ENCODE measurements around the gene GPALPP1. TPM values are rescaled to one million over a fixed set of nuclear protein-coding genes. Genes with fewer than 3 reads are reported as not detected.
"Not testable (repeated sequence)": the region's sequence is repeated elsewhere in the genome, so short reads cannot be mapped to it uniquely, and the experiment has no call there.

The GPALPP1 gene, protein sequence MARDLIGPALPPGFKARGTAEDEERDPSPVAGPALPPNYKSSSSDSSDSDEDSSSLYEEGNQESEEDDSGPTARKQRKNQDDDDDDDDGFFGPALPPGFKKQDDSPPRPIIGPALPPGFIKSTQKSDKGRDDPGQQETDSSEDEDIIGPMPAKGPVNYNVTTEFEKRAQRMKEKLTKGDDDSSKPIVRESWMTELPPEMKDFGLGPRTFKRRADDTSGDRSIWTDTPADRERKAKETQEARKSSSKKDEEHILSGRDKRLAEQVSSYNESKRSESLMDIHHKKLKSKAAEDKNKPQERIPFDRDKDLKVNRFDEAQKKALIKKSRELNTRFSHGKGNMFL
- total RNA-seq (41.8 and 45.6 TPM in 2 replicates), polyA plus RNA-seq (19.7 and 24.1 TPM in 2 replicates), polyA minus RNA-seq (22.7 and 33.6 TPM in 2 replicates)
- 42.9 TPM for total RNA-seq (2013)

DNA sequence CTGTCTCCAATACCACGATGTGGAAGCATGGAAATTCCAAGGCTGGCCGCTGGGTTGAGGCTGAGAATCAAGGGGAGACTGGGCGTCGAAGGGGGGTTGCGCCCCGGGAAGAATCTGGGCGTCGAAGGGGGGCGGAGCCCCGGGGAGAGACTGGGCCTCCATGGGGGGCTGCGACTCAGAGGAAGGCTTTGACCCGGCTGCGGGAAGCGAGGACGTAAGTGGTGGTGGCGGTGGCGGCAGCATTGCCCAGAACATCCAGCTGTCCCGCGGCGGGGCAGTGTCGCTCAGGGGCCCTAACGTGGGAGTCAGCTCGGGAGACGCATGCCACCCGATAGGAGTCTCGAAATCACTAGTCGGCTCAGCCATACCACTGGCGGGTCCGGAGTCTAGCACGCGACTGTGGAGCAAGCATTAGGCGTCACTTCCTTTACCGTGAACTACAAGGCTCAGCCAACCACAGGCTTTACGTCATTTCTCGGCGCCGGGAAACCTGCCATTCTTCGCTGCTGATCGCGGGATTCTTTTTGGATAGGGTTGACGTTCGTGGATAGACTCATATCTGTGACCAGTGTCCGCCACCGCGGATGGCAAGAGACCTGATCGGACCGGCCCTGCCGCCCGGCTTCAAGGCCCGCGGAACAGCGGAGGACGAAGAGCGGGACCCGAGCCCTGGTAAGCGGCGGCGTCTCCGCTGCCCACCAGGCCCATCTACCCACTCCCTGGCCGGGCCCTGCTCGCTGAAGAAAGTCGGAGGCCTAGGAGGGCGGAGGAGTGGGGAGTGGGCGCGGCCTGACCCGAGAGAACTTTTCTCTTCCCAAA is at the start of gene GPALPP1, which contains the start of gene NUFIP1:
Gene GPALPP1 (plus strand): TSS at position 468 of the 819 bp plus-strand sequence. CDS start 117 bp downstream, at position 585.
Gene NUFIP1 (minus strand): TSS at position 401 of the 819 bp plus-strand sequence. CDS start 35 bp downstream, at position 366.
- ChIA-PET CTCF (interaction anchor here (0.8 kb wide), 1 partner anchor 15 kb away, joined by 4 read pairs; no protein-coding TSS in a partner anchor), POLR2A (interaction anchor here (0.5 kb wide), 1 partner anchor 1688 kb away, joined by 5 read pairs; no protein-coding TSS in a partner anchor)
- H3K27me3 ChIP-seq (replicated peaks in 1 of 4; ENCODE audit: control extremely low read depth in 1 of 4, control insufficient read depth in 3 of 4, insufficient read depth in 4 of 4, low read length in 3 of 4) = no peaks in the 10 kb centered on the region
- H3K4me3 Mint-ChIP-seq = peak within 1 kb of the TSS; percentile 100
- peak within 1 kb of the TSS; percentile 79 to 89 for H3K27ac ChIP-seq (ENCODE audit: low read length in 2 of 2)
- peaks cover 13 to 24% of the 10 kb centered on the region in 2 donors for H3K4me1 ChIP-seq (ENCODE audit: control insufficient read depth in 2 of 2, insufficient read depth in 2 of 2, low read length in 2 of 2)
- H4K20me1 ChIP-seq (ENCODE audit: control insufficient read depth, insufficient read depth, low read length, poor library complexity, severe bottlenecking) = peaks cover 4% of the 10 kb centered on the region
- peaks cover 76% of the 10 kb centered on the region for H3K79me2 ChIP-seq (ENCODE audit: control insufficient read depth, insufficient read depth, low read length)
- peaks cover 43% of the 10 kb centered on the region for H3K4me1 Mint-ChIP-seq
- WGBS (ENCODE audit: insufficient coverage) = under 1% methylated on average over 59 of the region's 66 CpGs
- peak within 1 kb of the TSS; percentile 97 for H3K9ac ChIP-seq (ENCODE audit: low read length)
- peak within 1 kb of the TSS; percentile 96 for H2AFZ ChIP-seq (ENCODE audit: insufficient read depth, low read depth, low read length, poor library complexity, severe bottlenecking)
- H3K36me3 ChIP-seq (replicated peaks in 1 of 2; ENCODE audit: control extremely low read depth in 1 of 2, control insufficient read depth in 1 of 2, extremely low read depth in 1 of 2, insufficient read depth in 2 of 2, low read length in 1 of 2) = peaks cover 0 to 6% of the 10 kb centered on the region in 2 experiments
- no peaks in the 10 kb centered on the region for H3K27me3 Mint-ChIP-seq
- no peaks in the 10 kb centered on the region for H3K9me3 ChIP-seq (ENCODE audit: control extremely low read depth in 1 of 3, control insufficient read depth in 2 of 3, insufficient read depth in 1 of 3, low read length in 2 of 3)
- TF ChIP-seq, protein P1, sequence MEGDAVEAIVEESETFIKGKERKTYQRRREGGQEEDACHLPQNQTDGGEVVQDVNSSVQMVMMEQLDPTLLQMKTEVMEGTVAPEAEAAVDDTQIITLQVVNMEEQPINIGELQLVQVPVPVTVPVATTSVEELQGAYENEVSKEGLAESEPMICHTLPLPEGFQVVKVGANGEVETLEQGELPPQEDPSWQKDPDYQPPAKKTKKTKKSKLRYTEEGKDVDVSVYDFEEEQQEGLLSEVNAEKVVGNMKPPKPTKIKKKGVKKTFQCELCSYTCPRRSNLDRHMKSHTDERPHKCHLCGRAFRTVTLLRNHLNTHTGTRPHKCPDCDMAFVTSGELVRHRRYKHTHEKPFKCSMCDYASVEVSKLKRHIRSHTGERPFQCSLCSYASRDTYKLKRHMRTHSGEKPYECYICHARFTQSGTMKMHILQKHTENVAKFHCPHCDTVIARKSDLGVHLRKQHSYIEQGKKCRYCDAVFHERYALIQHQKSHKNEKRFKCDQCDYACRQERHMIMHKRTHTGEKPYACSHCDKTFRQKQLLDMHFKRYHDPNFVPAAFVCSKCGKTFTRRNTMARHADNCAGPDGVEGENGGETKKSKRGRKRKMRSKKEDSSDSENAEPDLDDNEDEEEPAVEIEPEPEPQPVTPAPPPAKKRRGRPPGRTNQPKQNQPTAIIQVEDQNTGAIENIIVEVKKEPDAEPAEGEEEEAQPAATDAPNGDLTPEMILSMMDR (IDR thresholded peaks at IDR 0.05) = no peak
- no peak for TF ChIP-seq EZH2 (IDR thresholded peaks at IDR 0.05; ENCODE audit: borderline replicate concordance, insufficient read depth, low read depth, low read length, poor library complexity, severe bottlenecking)
- peak within 1 kb of the TSS; percentile 98 for H3K27ac Mint-ChIP-seq
- peak within 1 kb of the TSS; percentile 89 for H3K4me2 ChIP-seq (replicated peaks; ENCODE audit: low read depth, low read length, poor library complexity, severe bottlenecking)
- peak within 1 kb of the TSS; percentile 92 to 99 (median 98) for H3K4me3 ChIP-seq (ENCODE audit: control extremely low read depth in 1 of 5, extremely low read depth in 1 of 5, insufficient read depth in 1 of 5, low read depth in 2 of 5, low read length in 4 of 5)
- intact Hi-C loops (cut with micrococcal nuclease) = loop anchor here (1.0 to 5.0 kb wide), 6 partner anchors 14 to 428 kb away; partner anchors contain the start of genes GTF2F2, SLC25A30 and TPT1
- ATAC-seq (ENCODE audit: low read depth) (peak; percentile 97), DNase-seq (peak; percentile 93)
- H3K9me3 Mint-ChIP-seq (ENCODE audit: insufficient read depth) = no peaks in the 10 kb centered on the region

DNA sequence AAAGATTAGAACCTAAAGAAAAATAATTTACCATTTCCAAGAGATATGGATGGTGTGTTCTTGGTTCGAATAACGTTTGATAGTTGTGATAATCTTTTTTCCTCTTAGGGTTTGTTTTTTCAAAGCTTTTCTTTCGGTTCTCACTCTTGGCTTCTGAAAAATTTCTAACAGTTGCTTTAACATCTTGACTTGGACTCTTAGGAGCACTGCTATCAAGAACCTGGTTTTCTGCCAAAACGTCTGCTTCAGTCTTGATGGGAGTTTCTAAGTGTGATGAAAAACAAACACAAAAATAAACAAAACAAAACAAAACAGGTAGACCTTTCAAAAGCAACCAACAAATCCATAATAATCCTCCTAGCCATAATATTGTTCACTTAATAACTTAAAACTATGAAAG is 45.9 kb upstream of the GPALPP1 start:
- POLR2A ChIA-PET = interaction anchor here (0.7 kb wide), 1 partner anchor 656 kb away, joined by 4 read pairs; no protein-coding TSS in a partner anchor
- ATAC-seq (ENCODE audit: low read depth); H3K4me1 Mint-ChIP-seq; H3K4me2 ChIP-seq (replicated peaks; ENCODE audit: low read depth, low read length, poor library complexity, severe bottlenecking); H3K9me3 Mint-ChIP-seq (ENCODE audit: insufficient read depth); H3K27ac ChIP-seq (ENCODE audit: low read length in 2 of 2); H3K27me3 ChIP-seq (replicated peaks in 1 of 4; ENCODE audit: control extremely low read depth in 1 of 4, control insufficient read depth in 3 of 4, insufficient read depth in 4 of 4, low read length in 3 of 4); H2AFZ ChIP-seq (ENCODE audit: insufficient read depth, low read depth, low read length, poor library complexity, severe bottlenecking); H3K27ac Mint-ChIP-seq; H3K4me1 ChIP-seq (ENCODE audit: control insufficient read depth in 2 of 2, insufficient read depth in 2 of 2, low read length in 2 of 2); DNase-seq; intact Hi-C loops (cut with micrococcal nuclease); H3K27me3 Mint-ChIP-seq; H3K9me3 ChIP-seq (ENCODE audit: control extremely low read depth in 1 of 3, control insufficient read depth in 2 of 3, insufficient read depth in 1 of 3, low read length in 2 of 3); H3K79me2 ChIP-seq (ENCODE audit: control insufficient read depth, insufficient read depth, low read length); H4K20me1 ChIP-seq (ENCODE audit: control insufficient read depth, insufficient read depth, low read length, poor library complexity, severe bottlenecking); H3K4me3 Mint-ChIP-seq; H3K9ac ChIP-seq (ENCODE audit: low read length); H3K4me3 ChIP-seq (ENCODE audit: control extremely low read depth in 1 of 5, extremely low read depth in 1 of 5, insufficient read depth in 1 of 5, low read depth in 2 of 5, low read length in 4 of 5): not testable (repeated sequence)
- CTCF ChIA-PET = interaction anchor here (1.3 to 1.6 kb wide), 2 partner anchors 11 to 26 kb away, joined by 3 to 4 read pairs; no protein-coding TSS in a partner anchor
- no CpG with 5 or more reads among the region's 4 CpGs for WGBS (ENCODE audit: insufficient coverage)
- peaks cover 0 to 13% of the 10 kb centered on the region in 2 experiments for H3K36me3 ChIP-seq (replicated peaks in 1 of 2; ENCODE audit: control extremely low read depth in 1 of 2, control insufficient read depth in 1 of 2, extremely low read depth in 1 of 2, insufficient read depth in 2 of 2, low read length in 1 of 2)

All from B cell (primary cell).